Trophoblast cell (in vitro differentiated cells and primary cell): Measurements from ENCODE around the gene XPR1.

ENCODE experiments used
- DNase-seq, 2 donors: peaks; one replicate each; pipeline ENCODE4 v3.0.0-alpha.2; 2016
- H2AFZ ChIP-seq: 2 replicates; pipeline ENCODE4 v1.6.1; 2013; ENCODE audit warnings: low read length, moderate library complexity, mild to moderate bottlenecking; ENCODE audit not compliant: insufficient read depth, poor library complexity
- H2AK5ac ChIP-seq: 2 replicates; pipeline ENCODE4 v1.6.1; 2013; ENCODE audit warnings: mild to moderate bottlenecking, low read length
- H2BK120ac ChIP-seq: 2 replicates; pipeline ENCODE4 v1.6.1; 2013; ENCODE audit warnings: low read length, mild to moderate bottlenecking, moderate library complexity; ENCODE audit not compliant: insufficient read depth, poor library complexity
- H2BK12ac ChIP-seq: 2 replicates; pipeline ENCODE4 v1.6.1; 2013; ENCODE audit warnings: mild to moderate bottlenecking, low read length, moderate library complexity
- H2BK5ac ChIP-seq: 2 replicates; pipeline ENCODE4 v1.6.1; 2013; ENCODE audit warnings: low read length, low read depth, moderate library complexity, mild to moderate bottlenecking; ENCODE audit not compliant: poor library complexity
- H3K14ac ChIP-seq: 2 replicates; pipeline ENCODE4 v1.6.1; 2013; ENCODE audit warnings: mild to moderate bottlenecking, low read length
- H3K18ac ChIP-seq: 2 replicates; pipeline ENCODE4 v1.6.1; 2013; ENCODE audit warnings: mild to moderate bottlenecking, low read length
- H3K23ac ChIP-seq: 2 replicates; pipeline ENCODE4 v1.6.1; 2013; ENCODE audit warnings: low read length
- H3K27ac ChIP-seq: 2 replicates; pipeline ENCODE4 v1.5.1; 2013; ENCODE audit warnings: low read depth, mild to moderate bottlenecking, inconsistent platforms, low read length, moderate library complexity
- H3K27me3 ChIP-seq: 2 replicates; pipeline ENCODE4 v1.6.1; 2013; ENCODE audit warnings: inconsistent platforms, mild to moderate bottlenecking, low read length, moderate library complexity; ENCODE audit not compliant: insufficient read depth
- H3K36me3 ChIP-seq, 2 experiments: 1 replicate in 1 of 2; 2 replicates in 1 of 2; pipeline ENCODE4 v1.6.1; 2013; ENCODE audit warnings: low read length in 2 of 2, mild to moderate bottlenecking in 2 of 2, moderate library complexity in 1 of 2; ENCODE audit not compliant: insufficient read depth in 2 of 2, control insufficient read depth in 1 of 2
- H3K4ac ChIP-seq: 2 replicates; pipeline ENCODE4 v1.6.1; 2013; ENCODE audit warnings: low read depth, mild to moderate bottlenecking, low read length, moderate library complexity
- H3K4me1 ChIP-seq, 2 experiments: 1 replicate in 1 of 2; 2 replicates in 1 of 2; pipeline ENCODE4 v1.6.1; 2013; ENCODE audit warnings: low read length in 2 of 2, mild to moderate bottlenecking in 2 of 2, moderate library complexity in 1 of 2; ENCODE audit not compliant: insufficient read depth in 2 of 2, control insufficient read depth in 1 of 2
- H3K4me2 ChIP-seq: 2 replicates; pipeline ENCODE4 v1.6.1; 2013; ENCODE audit warnings: inconsistent platforms, mild to moderate bottlenecking, low read length, moderate library complexity
- H3K4me3 ChIP-seq: 2 replicates; pipeline ENCODE4 v1.5.1; 2013; ENCODE audit warnings: mild to moderate bottlenecking, low read depth, low read length, inconsistent platforms
- H3K79me1 ChIP-seq: one replicate; pipeline ENCODE4 v1.6.1; 2013; ENCODE audit warnings: low read length
- H3K79me2 ChIP-seq: 2 replicates; pipeline ENCODE4 v1.6.1; 2013; ENCODE audit warnings: low read length, mild to moderate bottlenecking; ENCODE audit not compliant: control insufficient read depth, insufficient read depth, poor library complexity
- H3K9ac ChIP-seq: 2 replicates; pipeline ENCODE4 v1.6.1; 2013; ENCODE audit warnings: mild to moderate bottlenecking, low read length
- H3K9me3 ChIP-seq: 2 replicates; pipeline ENCODE4 v1.6.1; 2013; ENCODE audit warnings: low read depth, mild to moderate bottlenecking, control low read depth, inconsistent platforms, low read length; ENCODE audit not compliant: insufficient read depth
- H4K12ac ChIP-seq: 2 replicates; pipeline ENCODE4 v1.6.1; 2013; ENCODE audit warnings: low read depth, mild to moderate bottlenecking, low read length, moderate library complexity
- H4K8ac ChIP-seq: 2 replicates; pipeline ENCODE4 v1.6.1; 2013; ENCODE audit warnings: low read depth, mild to moderate bottlenecking, low read length, moderate library complexity
- H4K91ac ChIP-seq: one replicate; pipeline ENCODE4 v1.6.1; 2013; ENCODE audit warnings: low read depth, mild to moderate bottlenecking, low read length, moderate library complexity
- WGBS: extraction: QIAGEN DNeasy Blood & Tissue Kit; methylation state at CpG from one replicate; pipeline ENCODE4 v1.1.7; 2013; ENCODE audit warnings: missing lambda C conversion rate; ENCODE audit not compliant: insufficient read length, insufficient coverage; ENCODE audit errors: extremely low coverage; 5-methylcytosine and 5-hydroxymethylcytosine counted together

Gene XPR1

GRCh38 chr1:180920193-180920592 is 288.4 kb downstream of the XPR1 start:
- Histone ChIP-seq H3K4ac (no peak overlapping the region), H2BK12ac (no peak overlapping the region), H3K4me1 (peaks cover 12 to 14% of the 10 kb centered on the region in 2 experiments), H3K9ac (no peak overlapping the region), H3K27ac (no peak overlapping the region), H3K18ac (no peak overlapping the region), H3K79me1 (peaks cover 3% of the 10 kb centered on the region), H3K36me3 (no peaks in the 10 kb centered on the region), H4K12ac (no peak overlapping the region), H3K4me2 (no peak overlapping the region), H3K9me3 (peaks cover 3% of the 10 kb centered on the region), H3K23ac (no peak overlapping the region), H3K79me2 (no peaks in the 10 kb centered on the region), H4K8ac (no peak overlapping the region), H4K91ac (no peak overlapping the region), H2AFZ (no peak overlapping the region), H2AK5ac (no peak overlapping the region), H3K14ac (no peak overlapping the region), H2BK5ac (no peak overlapping the region), H2BK120ac (no peak overlapping the region), H3K27me3 (no peaks in the 10 kb centered on the region), H3K4me3 (no peak overlapping the region)
- DNase-seq, result no peak
- WGBS, result no CpG with 5 or more reads among the region's 7 CpGs

- Histone ChIP-seq H3K23ac (no peak overlapping the region), H3K79me2 (no peaks in the 10 kb centered on the region), H3K27me3 (no peaks in the 10 kb centered on the region), H3K4ac (no peak overlapping the region), H3K9me3 (peaks cover 3% of the 10 kb centered on the region), H3K4me3 (no peak overlapping the region), H3K79me1 (peaks cover 3% of the 10 kb centered on the region), H2AFZ (no peak overlapping the region), H4K12ac (no peak overlapping the region), H2BK5ac (no peak overlapping the region), H3K36me3 (no peaks in the 10 kb centered on the region), H3K9ac (no peak overlapping the region), H2AK5ac (no peak overlapping the region), H3K4me1 (peaks cover 12 to 14% of the 10 kb centered on the region in 2 experiments), H3K27ac (no peak overlapping the region), H2BK120ac (no peak overlapping the region), H4K91ac (no peak overlapping the region), H4K8ac (no peak overlapping the region), H3K18ac (no peak overlapping the region), H2BK12ac (no peak overlapping the region), H3K14ac (no peak overlapping the region), H3K4me2 (no peak overlapping the region)
- DNase-seq, result peak in 1 of 2 donors; percentile 5
- WGBS, result no CpG with 5 or more reads among the region's 8 CpGs
Measured at GRCh38 chr1:180920702-180921101, 288.9 kb downstream of the XPR1 start.

- H3K4me2 ChIP-seq, result no peak overlapping the region
- H3K9me3 ChIP-seq, result peaks cover 3% of the 10 kb centered on the region
- H3K4me3 ChIP-seq, result no peak overlapping the region
- H3K27ac ChIP-seq, result no peak overlapping the region
- H3K79me2 ChIP-seq, result no peaks in the 10 kb centered on the region
- no peak overlapping the region for H3K9ac ChIP-seq
- no peak overlapping the region for H3K14ac ChIP-seq
- no peak overlapping the region for H2AFZ ChIP-seq
- H2BK12ac ChIP-seq, result no peak overlapping the region
- WGBS, result no CpG with 5 or more reads among the region's 6 CpGs
- H2BK5ac ChIP-seq, result no peak overlapping the region
- DNase-seq, result no peak
- no peak overlapping the region for H2AK5ac ChIP-seq
- H2BK120ac ChIP-seq, result no peak overlapping the region
- no peak overlapping the region for H3K4ac ChIP-seq
- no peaks in the 10 kb centered on the region for H3K27me3 ChIP-seq
- H4K8ac ChIP-seq, result no peak overlapping the region
- no peak overlapping the region for H3K23ac ChIP-seq
- no peaks in the 10 kb centered on the region for H3K36me3 ChIP-seq
- peaks cover 3% of the 10 kb centered on the region for H3K79me1 ChIP-seq
- no peak overlapping the region for H3K18ac ChIP-seq
- H4K91ac ChIP-seq, result no peak overlapping the region
- H3K4me1 ChIP-seq, result peaks cover 12 to 14% of the 10 kb centered on the region in 2 experiments
- H4K12ac ChIP-seq, result no peak overlapping the region
Measured at GRCh38 chr1:180921386-180921785, 289.6 kb downstream of the XPR1 start.

- H4K91ac ChIP-seq, result no peak overlapping the region
- no peak overlapping the region for H2BK120ac ChIP-seq
- peaks cover 3% of the 10 kb centered on the region for H3K9me3 ChIP-seq
- no peak overlapping the region for H3K9ac ChIP-seq
- no peaks in the 10 kb centered on the region for H3K79me2 ChIP-seq
- no peaks in the 10 kb centered on the region for H3K27me3 ChIP-seq
- H3K23ac ChIP-seq, result no peak overlapping the region
- H3K27ac ChIP-seq, result no peak overlapping the region
- H3K4me3 ChIP-seq, result no peak overlapping the region
- H3K79me1 ChIP-seq, result peaks cover 3% of the 10 kb centered on the region
- no peak overlapping the region for H3K14ac ChIP-seq
- no peak overlapping the region for H2AFZ ChIP-seq
- peaks cover 12 to 14% of the 10 kb centered on the region in 2 experiments for H3K4me1 ChIP-seq
- no peak overlapping the region for H3K18ac ChIP-seq
- H2AK5ac ChIP-seq, result no peak overlapping the region
- no peak for DNase-seq
- WGBS, result no CpG with 5 or more reads among the region's 21 CpGs
- H3K4me2 ChIP-seq, result no peak overlapping the region
- H4K8ac ChIP-seq, result no peak overlapping the region
- H2BK5ac ChIP-seq, result no peak overlapping the region
- H4K12ac ChIP-seq, result no peak overlapping the region
- no peak overlapping the region for H2BK12ac ChIP-seq
- H3K36me3 ChIP-seq, result no peaks in the 10 kb centered on the region
- H3K4ac ChIP-seq, result no peak overlapping the region
Measured at GRCh38 chr1:180921891-180922630, 290.2 kb downstream of the XPR1 start.
